Neural crest cell (in vitro differentiated cells): ENCODE measurements around the gene PRKRA. TPM values are rescaled to one million over a fixed set of nuclear protein-coding genes. Genes with fewer than 3 reads are reported as not detected.

Experiments
- DNase-seq: peaks from one replicate; pipeline ENCODE4 v3.0.0; 2021; ENCODE audit warnings: low read depth, mixed read lengths, low spot score
- H3K27ac Mint-ChIP-seq: one replicate; pipeline ENCODE4 v1.8.0; 2021; ENCODE audit warnings: mild to moderate bottlenecking, mixed read lengths; ENCODE audit not compliant: unreplicated experiment
- H3K27me3 Mint-ChIP-seq: 2 replicates; pipeline ENCODE4 v1.8.0; 2021; ENCODE audit warnings: low read depth, mild to moderate bottlenecking, mixed read lengths
- H3K36me3 Mint-ChIP-seq: 2 replicates; pipeline ENCODE4 v1.8.0; 2021; ENCODE audit warnings: low read depth, mild to moderate bottlenecking, mixed read lengths
- H3K4me1 Mint-ChIP-seq: 2 replicates; pipeline ENCODE4 v1.8.0; 2021; ENCODE audit warnings: mixed read lengths
- H3K4me3 Mint-ChIP-seq: one replicate; pipeline ENCODE4 v1.8.0; 2021; ENCODE audit warnings: mild to moderate bottlenecking, mixed read lengths
- H3K9me3 Mint-ChIP-seq: 2 replicates; pipeline ENCODE4 v1.8.0; 2021; ENCODE audit warnings: mixed read lengths
- CTCF ChIP-seq: fragments of 200-600 bp; sonication (generic); conservative IDR thresholded peaks from 2 replicates; pipeline ENCODE4 v1.5.0; 2021; ENCODE audit warnings: antibody characterized with exemption, mild to moderate bottlenecking
- total RNA-seq: library from RNA; stranded (reverse); gene quantifications from 2 replicates; pipeline ENCODE4 v1.2.1, GENCODE V29; 2021

The PRKRA gene
- total RNA-seq, 1 donor from 2014 or later, result 96.3 TPM

GRCh38 chr2:178392215-178392614 lies 58.8 kb downstream of the PRKRA start:
- peaks cover 3% of the 10 kb centered on the region for H3K36me3 Mint-ChIP-seq
- no peak for DNase-seq
- TF ChIP-seq CTCF, result no peak
- no peak overlapping the region for H3K4me3 Mint-ChIP-seq
- no peaks in the 10 kb centered on the region for H3K27me3 Mint-ChIP-seq
- no peaks in the 10 kb centered on the region for H3K9me3 Mint-ChIP-seq
- H3K27ac Mint-ChIP-seq, result no peak overlapping the region
- no peaks in the 10 kb centered on the region for H3K4me1 Mint-ChIP-seq

GRCh38 chr2:178391701-178392100 lies 59.3 kb downstream of the PRKRA start:
- Mint-ChIP-seq H3K36me3 (peaks cover 3% of the 10 kb centered on the region), H3K4me3 (no peak overlapping the region), H3K9me3 (no peaks in the 10 kb centered on the region), H3K4me1 (no peaks in the 10 kb centered on the region), H3K27ac (no peak overlapping the region), H3K27me3 (no peaks in the 10 kb centered on the region)
- TF ChIP-seq CTCF, result no peak
- DNase-seq, result no peak

- Mint-ChIP-seq H3K27ac (no peak overlapping the region), H3K36me3 (peaks cover 3% of the 10 kb centered on the region), H3K9me3 (no peaks in the 10 kb centered on the region), H3K4me1 (no peaks in the 10 kb centered on the region), H3K4me3 (no peak overlapping the region), H3K27me3 (no peaks in the 10 kb centered on the region)
- no peak for DNase-seq
- no peak for TF ChIP-seq CTCF
Observed at GRCh38 chr2:178388287-178388686, 62.7 kb downstream of the PRKRA start.

GRCh38 chr2:178386986-178387597 lies 63.9 kb downstream of the PRKRA start:
- no peaks in the 10 kb centered on the region for H3K27me3 Mint-ChIP-seq
- H3K4me3 Mint-ChIP-seq, result no peak overlapping the region
- no peaks in the 10 kb centered on the region for H3K9me3 Mint-ChIP-seq
- no peak overlapping the region for H3K27ac Mint-ChIP-seq
- peaks cover 6% of the 10 kb centered on the region for H3K36me3 Mint-ChIP-seq
- TF ChIP-seq CTCF, result no peak
- DNase-seq, result no peak
- H3K4me1 Mint-ChIP-seq, result no peaks in the 10 kb centered on the region

- H3K4me1 Mint-ChIP-seq, result no peaks in the 10 kb centered on the region
- no peaks in the 10 kb centered on the region for H3K9me3 Mint-ChIP-seq
- H3K36me3 Mint-ChIP-seq, result peaks cover 6% of the 10 kb centered on the region
- no peak overlapping the region for H3K27ac Mint-ChIP-seq
- no peak overlapping the region for H3K4me3 Mint-ChIP-seq
- TF ChIP-seq CTCF, result no peak
- no peak for DNase-seq
- H3K27me3 Mint-ChIP-seq, result no peaks in the 10 kb centered on the region
Observed at GRCh38 chr2:178385595-178386148, 65.3 kb downstream of the PRKRA start.
